BJ (cell line): ENCODE measurements around the gene PCBP3. TPM values are rescaled to one million over a fixed set of nuclear protein-coding genes. Genes with fewer than 3 reads are reported as not detected.

ENCODE experiments used
- CTCF ChIA-PET: fragments of 350-600 bp; formaldehyde crosslinking; extraction: SDS; loops from one replicate; lab custom pipeline; 2021; ENCODE audit warnings: antibody characterized with exemption, inconsistent platforms; lab: Yijun Ruan, JAX
- POLR2A ChIA-PET: fragments of 300-600 bp; sonication (Branson Sonifier 250); formaldehyde crosslinking; extraction: SDS; loops from one replicate; lab custom pipeline; 2021; ENCODE audit warnings: antibody characterized with exemption; lab: Charles Lee
- DNase-seq: peaks from one replicate; pipeline ENCODE4 v3.0.0-alpha.2; 2011; ENCODE audit warnings: low read depth
- H3K27me3 ChIP-seq: 2 replicates; pipeline ENCODE4 v1.6.0; 2011; ENCODE audit warnings: low read length; ENCODE audit not compliant: control insufficient read depth, insufficient read depth
- H3K36me3 ChIP-seq: 2 replicates; pipeline ENCODE4 v1.5.1; 2011; ENCODE audit warnings: low read length; ENCODE audit not compliant: control insufficient read depth, insufficient read depth
- H3K4me3 ChIP-seq: 2 replicates; pipeline ENCODE4 v1.5.1; 2011; ENCODE audit warnings: low read depth, mild to moderate bottlenecking, control low read depth, low read length
- CTCF ChIP-seq: IDR thresholded peaks from 2 replicates; pipeline ENCODE4 v1.5.1; 2011; ENCODE audit warnings: low read depth, mild to moderate bottlenecking, control low read depth, inconsistent platforms, low read length, moderate library complexity; ENCODE audit not compliant: insufficient read depth
- polyA plus RNA-seq: library from polyadenylated mRNA; depleted of rRNA; stranded (reverse); fragments of >200 nt; gene quantifications from 2 replicates; pipeline ENCODE4 v1.2.3, GENCODE V29; 2011

Gene PCBP3
- polyA plus RNA-seq, 1 experiment = 2.1 TPM

GRCh38 chr21:45898781-45899180 lies 255.3 kb downstream of the PCBP3 start:
- ChIA-PET CTCF (no interaction called here), POLR2A (no interaction called here)
- DNase-seq = no peak
- Histone ChIP-seq H3K27me3 (peaks cover 4% of the 10 kb centered on the region; the same call in 1 of the 2 replicates), H3K36me3 (no peaks in the 10 kb centered on the region), H3K4me3 (no peak overlapping the region)
- TF ChIP-seq CTCF = no peak

DNA sequence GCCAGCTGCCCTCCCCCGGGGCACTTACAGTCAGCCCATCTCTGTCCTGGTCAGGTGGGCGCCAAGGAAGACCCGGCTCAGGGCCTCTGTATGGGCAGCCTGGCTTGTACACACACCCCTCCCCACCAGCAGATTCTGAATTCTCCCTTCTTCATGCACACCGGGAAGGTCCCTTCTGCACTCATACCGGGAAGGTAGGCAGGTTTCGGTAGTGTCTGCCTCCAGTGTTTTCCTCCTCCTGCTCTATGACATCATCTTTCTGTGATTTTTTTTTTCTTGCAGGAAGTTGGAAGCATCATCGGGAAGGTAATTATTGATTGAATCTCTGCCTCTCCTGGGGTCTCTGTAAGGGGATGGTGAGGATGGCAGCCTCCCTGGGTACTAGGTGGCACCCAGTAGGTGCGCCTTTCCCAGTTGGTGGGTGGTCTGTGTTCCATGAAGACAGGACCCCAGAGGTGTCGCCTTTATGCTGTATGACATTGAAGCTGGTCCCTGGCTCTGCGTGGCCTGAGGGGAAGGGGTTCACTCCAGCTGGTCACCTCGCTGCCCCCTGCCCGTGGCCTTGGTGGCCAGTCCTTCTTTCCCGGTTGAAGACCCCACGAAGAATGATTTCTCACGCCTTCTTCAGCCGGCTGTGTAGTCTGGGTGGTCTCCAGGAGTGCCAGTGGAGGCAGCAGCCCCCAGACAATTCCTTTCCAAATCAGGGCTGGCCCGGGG lies 255.9 kb downstream of the PCBP3 start:
- CTCF ChIA-PET = no interaction called here
- POLR2A ChIA-PET = no interaction called here
- TF ChIP-seq CTCF = no peak
- Histone ChIP-seq H3K36me3 (no peaks in the 10 kb centered on the region), H3K27me3 (peaks cover 4% of the 10 kb centered on the region; the same call in 1 of the 2 replicates), H3K4me3 (no peak overlapping the region)
- no peak for DNase-seq

- TF ChIP-seq CTCF = no peak
- DNase-seq = no peak
- H3K27me3 ChIP-seq = peaks cover 4% of the 10 kb centered on the region; the same call in 1 of the 2 replicates
- CTCF ChIA-PET = no interaction called here
- POLR2A ChIA-PET = no interaction called here
- no peak overlapping the region for H3K4me3 ChIP-seq
- H3K36me3 ChIP-seq = no peaks in the 10 kb centered on the region
Observed at GRCh38 chr21:45900034-45900868, 256.7 kb downstream of the PCBP3 start.

GRCh38 chr21:45901061-45901690 lies 257.7 kb downstream of the PCBP3 start:
- DNase-seq = no peak
- POLR2A ChIA-PET = no interaction called here
- no peaks in the 10 kb centered on the region for H3K36me3 ChIP-seq
- TF ChIP-seq CTCF = no peak
- CTCF ChIA-PET = interaction anchor here (0.8 kb wide), 1 partner anchor 22 kb away, joined by 3 read pairs; no protein-coding TSS in a partner anchor
- H3K4me3 ChIP-seq = no peak overlapping the region
- peaks cover 2% of the 10 kb centered on the region; the same call in 1 of the 2 replicates for H3K27me3 ChIP-seq
